PFSK-1 (cell line): Measurements from ENCODE around the gene AADACL3.

Source experiments
- POLR2AphosphoS5 ChIP-seq: IDR thresholded peaks from 2 replicates; pipeline ENCODE4 v1.6.1; 2012; ENCODE audit warnings: low read depth, mild to moderate bottlenecking, control low read depth, low read length, moderate library complexity
- TAF1 ChIP-seq: IDR thresholded peaks from 2 replicates; pipeline ENCODE4 v1.6.1; 2012; ENCODE audit warnings: low read length, control low read depth, borderline replicate concordance; ENCODE audit not compliant: insufficient read depth
- TF ChIP-seq, protein P1 (sequence below), 2 experiments: IDR thresholded peaks; 2 replicates each; pipeline versions ENCODE4 v1.6.1 to v1.8.0; 2011 to 2012; ENCODE audit warnings: low read depth in 2 of 2, low read length in 2 of 2, control low read depth in 1 of 2, inconsistent platforms in 1 of 2, mild to moderate bottlenecking in 1 of 2, moderate library complexity in 1 of 2; ENCODE audit not compliant: insufficient read depth in 1 of 2

DNA sequence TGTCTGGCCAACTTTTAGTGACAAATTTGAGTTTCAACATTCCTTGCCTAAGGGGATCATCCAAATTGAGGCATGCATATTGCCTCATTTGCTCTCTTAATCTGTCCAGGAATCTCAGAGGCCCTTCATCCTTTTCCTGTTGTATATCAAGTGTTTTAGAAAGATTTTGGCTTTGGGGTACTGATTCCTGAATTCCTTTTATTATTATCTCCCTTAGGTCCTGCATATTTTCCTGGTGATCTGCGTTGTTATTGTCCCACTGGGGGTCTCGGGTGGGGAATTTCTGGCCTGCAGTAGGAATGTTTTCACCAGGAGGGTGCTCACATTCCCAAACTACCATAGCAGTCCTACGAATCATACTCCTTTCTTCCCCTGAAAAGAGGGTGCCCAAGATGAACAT lies 4.4 kb upstream of the AADACL3 start:
- no peak for TF ChIP-seq POLR2AphosphoS5
- TF ChIP-seq TAF1 = no peak
- TF ChIP-seq, protein P1, sequence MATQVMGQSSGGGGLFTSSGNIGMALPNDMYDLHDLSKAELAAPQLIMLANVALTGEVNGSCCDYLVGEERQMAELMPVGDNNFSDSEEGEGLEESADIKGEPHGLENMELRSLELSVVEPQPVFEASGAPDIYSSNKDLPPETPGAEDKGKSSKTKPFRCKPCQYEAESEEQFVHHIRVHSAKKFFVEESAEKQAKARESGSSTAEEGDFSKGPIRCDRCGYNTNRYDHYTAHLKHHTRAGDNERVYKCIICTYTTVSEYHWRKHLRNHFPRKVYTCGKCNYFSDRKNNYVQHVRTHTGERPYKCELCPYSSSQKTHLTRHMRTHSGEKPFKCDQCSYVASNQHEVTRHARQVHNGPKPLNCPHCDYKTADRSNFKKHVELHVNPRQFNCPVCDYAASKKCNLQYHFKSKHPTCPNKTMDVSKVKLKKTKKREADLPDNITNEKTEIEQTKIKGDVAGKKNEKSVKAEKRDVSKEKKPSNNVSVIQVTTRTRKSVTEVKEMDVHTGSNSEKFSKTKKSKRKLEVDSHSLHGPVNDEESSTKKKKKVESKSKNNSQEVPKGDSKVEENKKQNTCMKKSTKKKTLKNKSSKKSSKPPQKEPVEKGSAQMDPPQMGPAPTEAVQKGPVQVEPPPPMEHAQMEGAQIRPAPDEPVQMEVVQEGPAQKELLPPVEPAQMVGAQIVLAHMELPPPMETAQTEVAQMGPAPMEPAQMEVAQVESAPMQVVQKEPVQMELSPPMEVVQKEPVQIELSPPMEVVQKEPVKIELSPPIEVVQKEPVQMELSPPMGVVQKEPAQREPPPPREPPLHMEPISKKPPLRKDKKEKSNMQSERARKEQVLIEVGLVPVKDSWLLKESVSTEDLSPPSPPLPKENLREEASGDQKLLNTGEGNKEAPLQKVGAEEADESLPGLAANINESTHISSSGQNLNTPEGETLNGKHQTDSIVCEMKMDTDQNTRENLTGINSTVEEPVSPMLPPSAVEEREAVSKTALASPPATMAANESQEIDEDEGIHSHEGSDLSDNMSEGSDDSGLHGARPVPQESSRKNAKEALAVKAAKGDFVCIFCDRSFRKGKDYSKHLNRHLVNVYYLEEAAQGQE (IDR thresholded peaks at IDR 0.05; ENCODE audit: insufficient read depth in 1 of 2, low read depth in 2 of 2, low read length in 2 of 2) = no peak
